ENCODE results near the gene RRBP1. TPM values are rescaled to one million over a fixed set of nuclear protein-coding genes. Genes with fewer than 3 reads are reported as not detected.
"Not testable (repeated sequence)": the region's sequence is repeated elsewhere in the genome, so short reads cannot be mapped to it uniquely, and the experiment has no call there.

Gene RRBP1
- total RNA-seq, 1 experiment from 2014 or later, result 93.6 TPM

GRCh38 chr20:17708675-17709360 lies 26.8 kb upstream of the RRBP1 start:
- no peak for DNase-seq (ENCODE audit: low spot score)

- not testable (repeated sequence) for DNase-seq (ENCODE audit: low spot score)
Observed at GRCh38 chr20:17707951-17708350, 25.9 kb upstream of the RRBP1 start.

DNA sequence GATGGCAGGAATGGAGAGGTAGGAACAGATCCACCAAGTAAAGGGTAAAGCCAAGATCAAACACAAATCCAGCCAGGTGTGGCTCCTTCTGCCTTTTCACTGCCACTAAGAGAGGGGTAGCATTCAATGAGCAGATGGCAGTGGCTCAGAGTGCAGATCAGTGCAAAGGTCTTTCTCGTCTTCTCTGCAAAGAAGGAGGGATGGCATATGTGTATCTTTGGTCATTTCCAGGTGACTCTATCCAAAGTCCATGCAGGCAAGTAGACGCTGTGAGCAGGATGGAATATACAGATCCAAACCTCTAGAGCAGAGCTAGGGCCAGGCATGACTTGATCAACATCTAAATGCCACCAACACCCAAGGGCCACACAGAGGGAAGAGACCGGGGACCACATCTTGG lies 24.6 kb upstream of the RRBP1 start:
- DNase-seq (ENCODE audit: low spot score), result no peak

DNA sequence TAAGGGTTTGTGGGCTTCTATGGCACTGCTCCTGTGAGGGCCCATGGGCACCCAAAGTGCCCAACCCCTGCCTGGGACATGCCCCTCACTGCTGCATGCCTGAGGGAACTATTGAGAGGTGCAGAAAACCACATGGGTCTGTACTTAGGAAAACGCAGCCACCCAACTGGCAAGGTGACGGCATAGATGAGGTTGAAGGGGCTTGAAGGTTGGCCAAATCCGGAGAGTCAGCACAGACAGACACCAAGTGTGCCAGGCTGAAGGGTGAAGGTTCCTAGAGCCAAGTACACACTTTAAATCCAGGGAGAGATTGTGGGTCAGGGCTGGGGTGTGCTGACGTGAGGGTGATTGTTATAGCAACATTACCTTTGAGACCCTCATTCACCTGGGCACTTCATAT lies 23.9 kb upstream of the RRBP1 start:
- no peak for DNase-seq (ENCODE audit: low spot score)

DNA sequence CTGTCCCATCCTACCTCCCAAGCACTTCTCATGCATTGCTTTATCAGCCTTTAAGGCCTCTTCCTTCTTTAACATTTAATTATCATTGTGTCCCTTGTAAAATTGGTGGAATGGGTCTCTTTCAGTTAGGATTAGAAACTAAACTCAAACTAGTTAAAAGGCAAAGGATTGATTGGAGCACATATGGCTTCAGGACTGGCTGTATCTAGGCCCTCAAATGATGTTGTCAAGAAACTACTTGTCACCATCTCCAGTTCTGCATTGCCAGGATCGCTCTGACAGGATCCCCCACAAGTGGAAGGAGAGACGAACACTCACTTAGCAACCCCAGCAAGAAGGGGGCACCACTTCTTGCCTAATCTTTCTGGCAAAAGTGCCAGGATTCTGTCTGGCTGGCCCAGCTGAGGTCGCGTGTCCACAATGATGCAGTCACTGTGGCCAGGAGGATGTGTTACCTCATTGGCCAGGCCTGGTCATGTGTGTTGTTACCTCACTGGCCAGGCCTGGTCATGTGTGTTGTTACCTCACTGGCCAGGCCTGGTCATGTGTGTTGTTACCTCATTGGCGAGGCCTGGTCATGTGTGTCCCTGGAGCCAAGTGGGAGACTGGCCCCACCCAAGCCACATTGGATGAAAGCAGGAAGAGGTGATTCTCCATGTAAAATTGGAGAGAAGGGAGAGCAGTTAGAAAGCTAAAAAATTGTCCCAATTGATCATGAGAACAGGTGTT lies 22.7 kb upstream of the RRBP1 start:
- no peak for DNase-seq (ENCODE audit: low spot score)

GRCh38 chr20:17701826-17702225 lies 19.8 kb upstream of the RRBP1 start:
- no peak for DNase-seq (ENCODE audit: low spot score)

DNA sequence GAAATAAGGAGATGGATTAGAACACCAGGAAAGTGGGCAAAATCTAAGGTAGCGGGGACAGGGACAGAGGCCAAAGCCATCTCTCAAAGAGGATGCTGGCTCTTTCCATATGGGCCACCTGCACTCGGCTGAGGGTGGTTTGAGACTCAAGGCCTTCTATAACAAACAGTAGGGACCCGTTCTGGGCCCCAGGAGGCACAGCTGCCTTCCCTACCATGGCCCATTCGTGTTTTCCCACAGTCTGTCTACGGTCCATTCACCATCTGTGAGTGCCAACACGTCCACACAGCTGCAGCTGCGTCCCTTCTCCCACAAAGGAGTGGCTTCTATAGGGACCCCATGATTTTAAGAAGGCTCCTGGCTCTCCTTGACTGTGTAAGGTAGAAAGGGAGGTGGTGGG lies 18.6 kb upstream of the RRBP1 start:
- no peak for DNase-seq (ENCODE audit: low spot score)

DNA sequence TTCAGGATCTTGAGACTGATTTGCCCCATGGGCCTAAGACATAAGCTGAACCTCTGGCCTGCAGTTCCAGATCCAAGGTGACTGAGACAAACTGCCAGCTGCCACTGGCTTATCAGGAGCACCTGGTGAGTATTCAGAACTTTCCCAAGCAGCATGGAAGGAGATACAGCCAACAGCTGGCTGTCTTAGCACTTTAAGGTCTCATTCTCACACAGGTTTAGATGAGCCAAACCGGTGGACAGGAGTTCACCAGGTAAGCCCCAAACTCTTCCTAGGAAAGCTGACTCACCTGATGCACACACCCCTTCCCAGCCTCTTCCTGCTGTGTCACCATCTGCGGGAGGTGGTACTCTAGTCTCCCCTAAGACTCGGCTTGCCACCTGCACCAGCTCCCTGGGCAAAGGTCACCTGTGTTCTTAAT lies 17.9 kb upstream of the RRBP1 start, which contains the start of gene BANF2:
TSS of gene BANF2 (plus strand) at position 36 of the 421 bp plus-strand sequence. CDS start 25,060 bp downstream, outside the sequence.
- peak; percentile 15 for DNase-seq (ENCODE audit: low spot score)

DNA sequence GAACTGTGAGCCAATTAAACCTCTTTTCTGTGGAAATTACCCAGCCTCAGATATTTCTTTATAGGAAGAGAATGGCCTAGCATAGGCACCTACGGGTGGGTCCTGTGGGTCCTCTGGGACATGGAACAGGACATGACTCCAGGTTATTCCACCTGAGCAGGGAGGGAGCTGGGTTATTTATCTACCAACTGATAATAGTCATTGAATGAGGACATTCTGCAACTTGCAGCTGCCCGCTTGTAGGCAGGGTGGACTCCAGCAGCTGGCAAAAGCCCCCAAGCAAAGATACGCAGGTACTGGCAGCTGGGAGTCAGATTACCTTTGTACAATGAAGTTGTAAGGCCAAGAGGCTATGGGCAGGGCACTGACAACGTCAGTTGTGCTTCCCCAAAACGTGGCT lies 16.3 kb upstream of the RRBP1 start:
- no peak for DNase-seq (ENCODE audit: low spot score)

DNA sequence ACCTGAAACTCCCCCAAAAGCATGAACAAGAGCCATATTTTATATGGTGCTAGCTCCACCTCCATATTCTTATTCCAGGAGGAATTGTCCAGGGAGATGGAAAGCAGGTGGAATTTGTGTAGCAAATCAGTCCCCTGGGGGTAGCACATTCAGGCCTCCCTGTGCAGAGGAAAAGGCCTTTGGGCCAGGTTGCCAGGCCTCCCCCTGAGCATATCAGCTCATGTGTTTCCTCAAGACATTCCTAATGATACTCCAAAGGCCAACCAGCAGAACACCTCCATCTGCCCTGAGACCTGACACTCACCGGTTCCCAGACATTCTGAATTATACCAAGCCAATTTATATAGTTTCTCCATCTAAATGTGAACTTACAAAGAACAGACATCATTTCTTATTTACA lies 15.1 kb upstream of the RRBP1 start:
- no peak for DNase-seq (ENCODE audit: low spot score)

DNA sequence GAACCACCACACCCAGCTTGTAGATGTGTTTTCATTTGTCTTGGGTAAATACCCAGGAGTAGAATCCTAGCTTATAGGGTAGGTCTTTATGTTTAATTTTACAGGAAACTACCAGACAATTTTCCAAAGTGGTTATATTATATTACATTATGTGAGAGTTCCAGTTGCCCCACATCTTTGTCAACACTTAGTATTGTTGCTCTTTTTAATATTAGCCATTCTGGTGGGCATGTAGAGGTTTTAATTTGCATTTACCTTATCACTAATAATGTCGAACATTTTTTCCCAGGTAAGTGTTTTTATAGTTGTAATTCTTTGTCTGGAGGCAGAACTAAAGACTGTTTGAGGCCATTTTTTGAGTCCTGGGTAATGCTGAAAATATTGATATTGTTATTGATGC lies 14.2 kb upstream of the RRBP1 start:
- DNase-seq (ENCODE audit: low spot score), result no peak

- no peak for DNase-seq (ENCODE audit: low spot score)
Observed at GRCh38 chr20:17694767-17695166, 12.7 kb upstream of the RRBP1 start.

DNA sequence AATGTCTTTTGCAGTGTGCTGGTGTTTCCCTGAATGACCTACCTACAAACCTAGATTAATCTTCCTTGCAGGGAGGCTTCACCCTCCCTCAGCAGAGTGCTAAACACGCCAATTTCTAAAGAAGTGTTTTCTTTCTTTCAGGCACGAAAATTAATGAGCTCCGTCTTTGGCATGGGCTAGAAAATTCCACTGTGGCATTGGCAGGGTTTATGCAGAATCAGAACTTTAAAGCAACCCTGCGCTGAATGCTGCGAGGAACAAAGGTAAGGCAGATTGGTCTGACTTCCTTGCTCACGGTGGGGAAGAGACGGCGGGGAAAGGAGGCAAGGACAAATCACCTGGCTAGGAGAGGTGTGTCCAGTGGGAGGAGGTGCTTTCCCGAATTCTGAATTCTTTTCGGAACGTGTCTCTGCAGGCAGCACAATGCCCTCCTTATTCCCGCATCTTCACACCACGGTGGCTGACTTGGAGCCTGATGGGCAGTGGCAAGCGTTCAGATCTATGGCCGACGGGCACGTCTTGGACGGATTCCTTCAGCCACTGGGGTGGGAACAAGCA lies 11.5 kb upstream of the RRBP1 start:
- no peak for DNase-seq (ENCODE audit: low spot score)

DNA sequence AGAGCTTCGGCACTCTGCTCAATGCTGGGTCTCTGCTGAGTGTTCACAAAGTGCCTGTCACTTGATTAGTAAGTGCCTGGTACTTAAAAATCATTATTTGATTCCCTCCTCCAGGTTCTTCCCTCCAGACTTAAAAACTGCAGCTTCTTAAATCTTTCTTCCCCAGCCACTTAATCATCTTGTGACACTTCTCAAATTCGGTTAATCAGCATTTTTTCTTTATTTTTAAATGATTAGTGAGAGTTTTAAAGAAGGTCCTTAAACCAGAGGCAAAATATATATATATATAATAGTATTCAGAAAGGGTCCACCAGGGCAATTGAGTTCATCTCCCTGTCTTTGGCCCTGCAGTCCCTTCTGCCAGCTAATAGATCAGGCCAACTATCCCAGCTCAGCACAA lies 9.7 kb upstream of the RRBP1 start:
- no peak for DNase-seq (ENCODE audit: low spot score)

- no peak for DNase-seq (ENCODE audit: low spot score)
Observed at GRCh38 chr20:17690144-17690543, 8.1 kb upstream of the RRBP1 start.

GRCh38 chr20:17688965-17689364 lies 6.9 kb upstream of the RRBP1 start:
- DNase-seq (ENCODE audit: low spot score), result no peak

GRCh38 chr20:17687800-17688199 lies 5.8 kb upstream of the RRBP1 start:
- no peak for DNase-seq (ENCODE audit: low spot score)

DNA sequence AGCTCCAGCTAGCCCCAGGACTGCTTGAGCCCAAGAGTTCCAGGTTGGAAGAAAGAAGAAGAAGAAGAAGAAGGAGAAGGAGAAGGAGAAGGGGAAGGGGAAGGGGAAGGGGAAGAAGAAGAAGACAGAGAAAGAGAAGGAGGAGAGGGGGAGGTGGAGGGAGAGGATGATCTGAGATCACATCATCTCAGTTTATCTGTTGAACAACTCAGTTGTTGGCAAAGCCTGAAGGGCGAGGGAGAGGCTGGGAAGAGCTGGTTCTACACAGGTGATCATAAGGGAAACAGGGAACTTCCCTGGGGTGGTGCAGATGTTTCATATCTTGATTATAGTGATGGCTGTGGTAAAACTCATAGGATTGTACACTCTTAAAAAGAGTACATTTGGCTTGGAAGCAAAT lies 3.1 kb upstream of the RRBP1 start:
- DNase-seq (ENCODE audit: low spot score), result no peak

- DNase-seq (ENCODE audit: low spot score), result no peak
Observed at GRCh38 chr20:17684077-17684888, 2.2 kb upstream of the RRBP1 start.

DNA sequence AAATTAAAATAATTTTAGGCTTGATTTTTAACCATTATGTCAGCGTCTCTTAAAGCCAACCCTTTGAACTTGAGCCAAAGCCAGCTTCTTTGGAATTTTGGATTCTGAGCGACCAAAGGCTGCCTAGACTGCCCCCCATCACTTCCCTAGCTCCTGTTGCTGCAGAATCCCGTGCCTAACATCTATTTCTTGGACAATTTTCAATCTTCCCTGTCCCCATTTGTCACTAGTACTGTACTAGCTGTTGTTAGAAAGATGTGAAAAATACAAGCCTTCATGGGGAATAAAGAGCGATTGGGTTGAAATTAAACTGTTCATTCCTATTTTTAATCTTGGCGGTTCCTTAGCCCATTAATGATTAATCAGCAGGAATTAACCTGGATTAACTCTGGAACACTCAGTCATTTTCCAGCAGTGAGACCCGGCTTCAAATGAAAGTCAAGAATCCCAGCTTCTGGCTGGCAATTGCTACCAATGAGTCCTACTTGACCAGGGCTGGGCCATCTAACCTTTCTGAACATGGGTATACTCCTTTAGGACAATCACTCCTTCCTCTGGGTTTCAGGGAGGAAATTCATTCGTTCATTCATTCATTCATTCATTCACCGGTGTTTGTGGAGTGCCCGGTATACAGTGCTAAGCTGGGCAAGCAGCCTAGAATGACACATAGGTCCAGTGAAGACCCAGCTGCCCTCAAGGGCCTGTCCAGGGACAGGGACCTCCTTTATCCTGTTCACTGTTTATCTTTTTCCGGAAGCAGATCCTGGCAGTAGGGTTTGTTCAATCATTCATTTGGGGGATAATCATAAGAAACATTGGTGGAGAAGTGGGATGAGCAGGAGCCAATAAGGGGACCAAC lies 1.4 kb upstream of the RRBP1 start:
- no peak for DNase-seq (ENCODE audit: low spot score)

DNA sequence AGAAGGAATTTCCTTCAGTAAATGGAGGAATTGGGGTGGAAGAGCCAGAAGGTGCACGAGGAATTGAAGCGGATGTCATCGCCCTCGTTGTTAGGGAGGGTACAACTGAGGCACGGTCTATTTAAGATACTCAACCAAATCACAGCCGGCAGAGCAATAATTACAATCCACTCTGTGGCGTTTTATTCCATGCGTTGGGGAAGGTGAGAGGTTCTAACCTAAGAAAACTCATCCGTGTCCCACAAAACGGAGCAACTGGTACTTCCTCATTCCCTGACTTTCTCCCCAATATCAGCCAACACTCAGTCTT lies 802 bp upstream of the RRBP1 start:
- DNase-seq (ENCODE audit: low spot score), result no peak

All from HT-29 (cell line).